SU-DHL-6 (cell line): ENCODE data around the gene CRADD.

ENCODE experiments used
- EZH2phosphoT487 ChIP-seq: fragments of 200-600 bp; sonication (generic), shearing (Covaris generic); conservative IDR thresholded peaks from 2 replicates; pipeline ENCODE4 v1.6.1; 2018; ENCODE audit warnings: mild to moderate bottlenecking, antibody characterized with exemption, low read length, moderate library complexity, mixed read lengths
- TF ChIP-seq, protein P1 (sequence below): fragments of 200-600 bp; sonication (generic); IDR thresholded peaks from one replicate; pipeline ENCODE4 v1.5.1; 2017; ENCODE audit warnings: antibody characterized with exemption, mild to moderate bottlenecking, low read length, moderate library complexity; ENCODE audit not compliant: insufficient read depth, poor library complexity, severe bottlenecking

DNA sequence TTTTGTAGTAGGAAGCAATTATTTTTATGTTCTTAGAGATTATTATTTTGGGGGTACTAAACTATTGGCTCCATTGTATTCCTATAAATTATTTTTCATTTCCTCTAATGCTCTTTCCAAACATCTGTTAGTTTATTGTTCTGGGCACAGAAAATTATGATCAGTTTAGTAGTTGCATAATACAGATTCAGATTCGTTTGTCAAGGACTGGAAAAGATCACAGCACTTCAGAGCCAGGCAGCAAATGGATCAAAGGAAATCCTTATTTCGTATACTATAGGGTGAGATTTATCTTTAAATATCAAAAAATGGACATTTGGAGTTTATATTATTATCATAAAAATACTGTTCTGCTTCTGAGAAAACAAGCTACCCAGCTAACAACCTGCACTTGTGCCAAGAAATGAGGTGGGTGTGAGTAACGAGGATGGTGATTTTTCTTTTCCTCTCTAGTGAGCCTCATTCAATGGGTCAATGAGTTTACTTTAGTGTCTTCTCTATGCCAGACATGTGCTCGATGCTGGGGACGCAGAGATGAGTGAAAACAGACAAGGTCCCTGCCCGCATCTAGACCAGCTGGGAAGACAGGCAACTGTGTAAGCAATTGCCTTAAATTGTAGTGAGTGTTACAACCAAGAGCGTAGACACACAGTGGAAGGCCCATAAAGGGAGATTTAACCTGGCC lies 262.6 kb downstream of the CRADD start:
- TF ChIP-seq, protein P1, sequence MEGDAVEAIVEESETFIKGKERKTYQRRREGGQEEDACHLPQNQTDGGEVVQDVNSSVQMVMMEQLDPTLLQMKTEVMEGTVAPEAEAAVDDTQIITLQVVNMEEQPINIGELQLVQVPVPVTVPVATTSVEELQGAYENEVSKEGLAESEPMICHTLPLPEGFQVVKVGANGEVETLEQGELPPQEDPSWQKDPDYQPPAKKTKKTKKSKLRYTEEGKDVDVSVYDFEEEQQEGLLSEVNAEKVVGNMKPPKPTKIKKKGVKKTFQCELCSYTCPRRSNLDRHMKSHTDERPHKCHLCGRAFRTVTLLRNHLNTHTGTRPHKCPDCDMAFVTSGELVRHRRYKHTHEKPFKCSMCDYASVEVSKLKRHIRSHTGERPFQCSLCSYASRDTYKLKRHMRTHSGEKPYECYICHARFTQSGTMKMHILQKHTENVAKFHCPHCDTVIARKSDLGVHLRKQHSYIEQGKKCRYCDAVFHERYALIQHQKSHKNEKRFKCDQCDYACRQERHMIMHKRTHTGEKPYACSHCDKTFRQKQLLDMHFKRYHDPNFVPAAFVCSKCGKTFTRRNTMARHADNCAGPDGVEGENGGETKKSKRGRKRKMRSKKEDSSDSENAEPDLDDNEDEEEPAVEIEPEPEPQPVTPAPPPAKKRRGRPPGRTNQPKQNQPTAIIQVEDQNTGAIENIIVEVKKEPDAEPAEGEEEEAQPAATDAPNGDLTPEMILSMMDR, result no peak
- TF ChIP-seq EZH2phosphoT487, result no peak
